NCI-H526 treated with DMSO at 0.1 percent for 48 hours (cell line): ENCODE results near the gene CSGALNACT2.
"Not testable (repeated sequence)": the region's sequence is repeated elsewhere in the genome, so short reads cannot be mapped to it uniquely, and the experiment has no call there.

Experiments used
- DNase-seq: peaks from one replicate; lab custom pipeline; 2025; lab: John Stamatoyannopoulos, UW

Gene CSGALNACT2

DNA sequence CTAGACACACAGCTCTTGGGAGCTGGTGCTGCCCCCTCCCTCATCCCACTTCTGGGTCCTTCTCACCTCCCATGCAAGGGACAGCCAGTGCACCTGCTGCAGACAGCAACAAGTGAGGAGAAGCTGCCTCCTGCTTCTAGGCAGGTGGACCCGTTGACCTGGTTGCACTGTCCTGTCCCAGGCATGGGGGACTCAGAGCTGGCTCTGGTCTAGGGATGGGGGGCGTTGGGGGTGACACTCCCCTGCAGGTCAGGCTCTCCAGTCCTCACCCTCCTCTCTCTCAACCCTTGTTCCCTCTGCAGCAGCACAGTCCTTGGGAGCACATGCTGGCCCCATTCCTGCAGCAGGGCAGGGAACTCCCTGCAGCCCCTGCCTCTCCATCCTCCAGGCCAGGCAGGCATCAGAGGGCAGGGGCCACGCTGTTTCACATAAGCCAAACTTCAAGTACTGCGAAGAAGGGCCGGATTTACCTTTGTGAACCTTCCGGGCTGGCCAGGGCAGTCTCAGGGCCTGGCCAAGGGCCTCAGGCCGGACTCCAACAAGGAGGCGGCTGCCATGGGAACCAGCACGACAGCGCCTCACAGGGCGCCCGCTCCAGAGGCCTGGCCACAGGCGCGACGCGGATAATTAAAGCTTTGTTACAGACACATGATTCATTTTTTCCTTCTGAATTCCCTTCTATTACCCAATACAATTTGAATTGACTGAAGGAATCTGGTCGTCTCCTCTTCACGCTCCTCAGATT lies 80.1 kb downstream of the CSGALNACT2 start:
- DNase-seq: no peak

GRCh38 chr10:43218951-43219837 lies 80.9 kb downstream of the CSGALNACT2 start:
- no peak for DNase-seq

GRCh38 chr10:43219848-43220247 lies 81.6 kb downstream of the CSGALNACT2 start:
- DNase-seq: no peak

DNA sequence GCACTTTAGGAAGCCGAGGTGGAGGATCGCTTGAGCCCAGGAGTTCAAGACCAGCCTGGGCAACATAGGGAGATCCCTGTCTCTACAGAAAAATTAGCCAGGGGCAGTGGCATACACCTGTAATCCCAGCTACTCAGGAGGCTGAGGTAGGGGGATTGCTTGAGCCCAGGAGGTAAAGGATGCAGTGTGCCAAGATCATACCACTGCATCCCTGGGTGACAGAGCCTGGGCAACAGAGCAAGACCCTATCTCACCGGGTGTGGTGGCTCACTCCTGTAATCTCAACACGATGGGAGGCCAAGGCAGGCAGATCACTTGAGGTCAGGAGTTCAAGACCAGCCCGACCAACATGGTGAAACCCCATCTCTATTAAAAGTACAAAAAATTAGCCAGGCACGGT lies 82.0 kb downstream of the CSGALNACT2 start:
- DNase-seq: not testable (repeated sequence)

- no peak for DNase-seq
Measured at GRCh38 chr10:43220657-43221418, 82.6 kb downstream of the CSGALNACT2 start.

DNA sequence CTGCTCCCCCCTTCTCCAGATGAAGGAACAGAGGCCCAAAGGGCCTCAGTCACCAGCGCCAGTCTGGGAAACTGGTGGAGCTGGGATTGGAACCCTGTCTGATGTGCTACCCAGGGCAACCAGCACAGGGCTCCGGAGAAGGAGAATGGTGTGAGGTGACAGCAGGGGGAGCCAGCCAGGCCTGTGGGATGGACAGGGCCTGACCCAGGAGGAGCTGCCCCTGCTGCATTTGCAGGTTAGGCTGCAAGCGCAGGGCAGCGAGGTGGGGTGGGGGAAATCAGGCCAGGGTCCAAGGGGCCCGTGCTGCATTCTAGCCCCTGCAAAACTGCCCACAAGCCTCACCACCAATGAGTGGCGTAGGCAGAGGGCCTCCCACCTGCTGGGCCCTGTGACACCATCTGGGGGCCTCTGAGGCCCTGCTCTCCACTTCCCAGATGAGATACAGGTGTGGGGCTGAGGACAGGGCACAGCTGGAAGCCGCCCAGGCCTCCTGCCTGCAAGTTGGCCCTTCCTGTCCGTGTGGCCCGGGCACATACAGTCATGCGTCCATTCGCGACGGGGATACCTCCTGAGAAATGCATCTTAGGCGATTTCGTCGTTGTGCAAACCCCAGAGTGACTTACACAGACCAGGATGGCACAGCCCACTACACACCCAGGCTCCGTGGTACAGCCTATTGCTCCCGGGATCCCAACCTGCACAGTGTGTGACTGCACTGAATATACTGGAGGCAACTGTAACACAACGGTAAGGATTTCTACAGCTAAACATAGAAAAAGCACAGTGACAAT lies 83.4 kb downstream of the CSGALNACT2 start:
- DNase-seq: no peak

- no peak for DNase-seq
Measured at GRCh38 chr10:43222210-43222720, 84.0 kb downstream of the CSGALNACT2 start.

DNA sequence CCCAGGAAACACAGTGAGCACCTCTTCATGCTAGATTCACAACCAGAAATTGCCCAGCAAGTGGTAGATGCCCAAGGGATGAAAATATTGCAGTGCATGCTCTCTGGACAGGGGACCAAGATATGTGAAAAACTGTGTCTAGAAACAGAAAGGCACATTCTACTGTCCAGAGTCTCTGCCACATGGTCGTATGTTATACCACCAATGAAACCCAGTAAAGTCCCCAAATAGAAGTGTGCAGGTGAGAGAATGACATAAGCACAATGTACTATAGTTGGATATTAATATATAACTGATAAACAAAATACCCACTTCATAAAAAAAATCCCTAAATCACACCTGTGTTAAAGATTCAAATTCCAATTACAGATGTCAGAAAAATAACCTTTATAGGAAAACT lies 84.8 kb downstream of the CSGALNACT2 start:
- DNase-seq: no peak

DNA sequence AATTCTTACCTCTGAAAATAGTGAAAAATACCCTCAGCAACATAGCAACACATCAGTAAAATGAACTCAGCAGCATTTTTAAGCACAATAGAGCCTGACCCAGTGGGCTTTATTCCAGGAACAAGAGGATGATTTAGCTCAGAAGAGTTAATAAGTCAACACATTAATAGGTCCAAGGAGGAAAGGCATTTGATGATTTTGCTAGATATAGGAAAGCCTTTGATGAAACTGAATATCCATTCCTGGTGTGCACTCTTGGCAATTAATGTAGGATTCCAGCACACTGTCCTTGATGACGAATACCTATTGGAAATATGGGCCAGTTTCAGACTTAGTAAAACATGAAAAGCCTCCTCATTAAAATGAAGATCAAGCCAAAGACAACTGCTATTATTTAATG lies 86.1 kb downstream of the CSGALNACT2 start:
- DNase-seq: no peak

- no peak for DNase-seq
Measured at GRCh38 chr10:43225004-43225786, 87.0 kb downstream of the CSGALNACT2 start.

DNA sequence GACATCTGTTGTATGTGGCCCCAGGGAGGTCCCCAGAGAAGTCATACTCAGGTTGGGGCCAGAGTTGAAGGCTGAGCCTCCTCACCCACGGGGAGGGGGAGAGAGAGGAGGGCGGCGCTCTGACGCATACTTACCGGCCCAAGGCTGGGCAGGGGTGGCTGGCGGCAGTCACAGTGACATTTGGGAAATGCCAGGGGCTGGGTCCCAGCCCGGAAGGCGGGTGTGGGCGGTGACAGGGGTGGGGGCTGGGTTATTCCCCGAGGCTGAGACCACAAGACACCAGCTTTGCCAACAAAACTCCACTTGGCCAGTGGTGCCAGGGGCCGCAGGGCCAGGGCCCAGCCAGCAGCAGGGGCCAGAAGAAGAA lies 87.5 kb downstream of the CSGALNACT2 start:
- no peak for DNase-seq

DNA sequence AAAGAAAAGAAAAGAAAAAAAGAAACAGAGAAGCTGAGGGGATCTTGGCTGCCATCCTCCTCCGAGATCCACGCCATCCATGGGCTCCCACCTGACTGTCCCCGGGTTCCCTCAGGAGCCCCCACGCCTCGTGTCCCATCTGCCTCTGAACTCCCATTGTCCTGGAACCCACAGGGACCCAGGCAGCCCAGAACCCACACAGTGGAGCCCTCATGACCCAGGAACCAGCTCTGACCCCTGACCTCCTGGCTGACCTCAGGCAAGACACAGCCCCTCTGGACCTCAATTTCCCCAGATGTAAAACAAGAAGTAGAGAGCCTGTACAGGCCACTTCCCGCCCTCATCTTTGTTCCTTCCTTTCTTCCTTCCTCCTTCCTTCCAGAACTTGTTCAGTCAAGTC lies 88.2 kb downstream of the CSGALNACT2 start:
- DNase-seq: no peak

GRCh38 chr10:43226851-43227845 lies 88.9 kb downstream of the CSGALNACT2 start:
- DNase-seq: no peak

- DNase-seq: no peak
Measured at GRCh38 chr10:43227911-43228782, 89.9 kb downstream of the CSGALNACT2 start.

- DNase-seq: no peak
Measured at GRCh38 chr10:43228783-43229207, 90.5 kb downstream of the CSGALNACT2 start.

GRCh38 chr10:43229208-43230061 lies 91.2 kb downstream of the CSGALNACT2 start:
- no peak for DNase-seq
